NCI-H2081 treated with DMSO at 0.1 percent for 48 hours (cell line): Measurements from ENCODE around the gene MBD3.

Source experiments
- DNase-seq: peaks from one replicate; lab custom pipeline; 2025; lab: John Stamatoyannopoulos, UW

The MBD3 gene

DNA sequence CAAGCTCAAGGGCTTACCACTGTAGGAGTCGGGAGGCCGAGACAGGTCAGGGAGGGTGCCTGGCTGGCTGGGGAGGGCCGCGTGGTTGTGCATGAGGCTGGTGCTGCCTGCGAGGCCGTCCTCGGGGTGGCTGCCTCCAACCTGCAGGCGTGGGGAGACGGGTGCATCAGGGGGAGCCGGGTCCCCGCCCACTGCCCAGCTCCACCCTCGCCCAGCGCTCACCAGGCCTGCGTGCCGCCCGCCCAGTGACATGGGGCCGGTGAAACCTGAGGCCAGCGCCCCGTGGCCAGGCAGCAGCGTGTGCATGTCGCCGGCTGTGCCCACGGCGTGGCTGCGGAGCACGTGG is 26.4 kb upstream of the MBD3 start:
- DNase-seq, result no peak

DNA sequence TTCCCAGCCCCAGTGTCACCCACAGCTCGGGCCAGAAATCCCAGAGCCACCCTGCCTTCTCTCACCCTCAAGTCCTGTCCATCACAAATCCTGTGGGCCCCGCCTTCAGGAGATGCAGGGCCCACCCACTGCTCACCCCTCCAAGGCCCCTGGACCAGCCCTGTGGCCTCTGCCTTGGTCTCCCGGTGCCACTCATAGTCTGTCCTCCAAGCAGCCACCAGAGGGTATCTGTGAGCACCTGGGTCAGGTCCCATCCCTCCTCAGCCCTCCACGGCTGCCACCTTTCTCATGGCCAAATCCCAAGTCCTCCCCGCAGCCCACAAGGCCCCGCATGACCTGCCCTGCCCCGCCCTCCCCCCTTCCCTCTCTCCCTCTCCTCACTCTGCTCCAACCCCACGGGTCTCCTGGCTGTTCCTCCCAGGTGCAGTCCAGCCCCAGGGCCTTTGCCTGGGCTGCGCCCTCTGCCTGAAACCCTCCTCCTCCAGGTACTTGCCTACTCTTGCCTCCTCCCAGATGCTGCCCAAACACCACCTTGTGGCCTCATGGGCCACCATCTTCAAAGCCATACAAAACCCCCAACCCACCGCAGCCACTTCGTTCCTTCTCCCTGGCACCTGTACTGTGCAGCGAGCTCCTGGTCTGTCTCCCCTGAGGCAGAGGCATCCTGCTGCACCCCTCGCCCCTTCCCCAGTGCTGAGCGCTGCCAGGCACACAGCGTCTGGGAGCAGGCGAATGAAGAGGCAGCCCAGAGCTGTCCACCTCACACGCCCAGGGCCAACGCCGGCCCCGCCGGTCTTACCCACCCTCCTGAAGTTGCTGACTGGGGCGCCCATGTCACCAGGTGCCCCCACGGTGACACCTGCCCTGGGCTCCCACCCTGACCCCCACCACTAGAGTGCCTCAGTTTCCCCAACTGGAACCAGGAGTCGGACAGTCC is 25.8 kb upstream of the MBD3 start:
- no peak for DNase-seq

DNA sequence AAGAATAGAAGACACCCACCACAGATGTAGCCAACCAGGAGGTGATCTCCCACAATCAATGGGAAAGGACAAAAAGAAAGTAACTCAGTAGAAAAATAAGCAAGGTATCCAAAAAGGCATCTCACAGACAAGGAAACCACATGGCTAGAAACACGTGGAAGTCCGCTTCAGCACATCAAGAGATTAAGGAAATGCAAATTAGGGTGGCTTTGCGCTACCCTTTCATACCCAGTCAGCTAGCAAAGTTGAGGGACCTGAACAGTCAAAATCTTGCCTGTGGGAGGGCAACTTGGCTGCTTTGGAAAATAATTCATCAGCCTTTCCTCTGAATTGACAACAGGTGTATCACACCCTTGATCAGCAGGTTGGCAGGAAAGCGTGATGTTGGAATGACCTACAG is 24.2 kb upstream of the MBD3 start:
- no peak for DNase-seq

DNA sequence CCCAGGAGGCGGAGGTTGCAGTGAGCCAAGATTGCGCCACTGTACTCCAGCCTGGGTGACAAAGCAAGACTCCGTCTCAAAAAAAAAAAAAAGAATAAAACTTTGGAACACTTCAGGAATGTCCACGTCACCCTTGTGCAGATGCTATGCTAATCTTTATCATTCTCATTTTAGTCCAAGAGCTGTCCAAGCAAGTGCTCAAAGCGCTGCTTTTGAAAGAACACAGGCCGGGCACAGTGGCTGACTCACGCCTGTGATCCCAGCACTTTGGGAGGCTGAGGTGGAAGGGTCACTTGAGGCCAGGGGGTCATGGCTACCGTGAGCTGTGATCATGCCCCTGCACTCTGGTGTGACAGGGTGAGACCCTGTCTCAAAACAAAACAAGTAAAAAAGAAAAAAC is 23.7 kb upstream of the MBD3 start:
- DNase-seq, result no peak

DNA sequence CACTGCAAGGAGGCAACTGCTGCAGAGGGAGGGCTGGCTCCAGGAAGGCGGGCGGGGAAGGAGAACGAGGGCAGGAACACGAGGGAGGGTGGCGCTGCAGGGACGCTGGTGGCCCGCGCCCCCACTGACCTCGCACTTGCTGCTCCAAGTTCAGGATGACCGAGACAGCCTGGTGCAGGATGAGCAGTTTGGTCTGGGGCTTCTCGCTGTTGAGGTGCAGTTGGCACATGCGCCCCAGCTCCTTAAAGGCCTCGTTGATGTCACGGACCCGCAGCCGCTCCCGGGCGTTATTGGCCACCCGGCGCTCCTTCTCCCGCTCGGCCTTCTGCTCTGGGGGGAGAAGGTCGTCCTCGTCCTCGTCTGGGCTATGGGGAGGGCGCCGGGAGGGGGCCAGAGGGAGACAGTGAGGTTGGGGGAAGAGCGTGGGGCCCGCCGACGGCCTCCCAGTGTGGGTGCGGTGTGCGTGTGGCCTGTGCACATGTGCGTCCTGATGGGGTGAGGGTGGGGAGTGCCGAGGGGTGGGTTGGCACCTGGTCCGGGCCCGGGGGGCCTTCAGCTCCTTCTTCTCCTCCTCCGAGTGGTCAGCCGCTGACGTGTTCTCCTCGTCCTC is 22.6 kb upstream of the MBD3 start:
- no peak for DNase-seq

DNA sequence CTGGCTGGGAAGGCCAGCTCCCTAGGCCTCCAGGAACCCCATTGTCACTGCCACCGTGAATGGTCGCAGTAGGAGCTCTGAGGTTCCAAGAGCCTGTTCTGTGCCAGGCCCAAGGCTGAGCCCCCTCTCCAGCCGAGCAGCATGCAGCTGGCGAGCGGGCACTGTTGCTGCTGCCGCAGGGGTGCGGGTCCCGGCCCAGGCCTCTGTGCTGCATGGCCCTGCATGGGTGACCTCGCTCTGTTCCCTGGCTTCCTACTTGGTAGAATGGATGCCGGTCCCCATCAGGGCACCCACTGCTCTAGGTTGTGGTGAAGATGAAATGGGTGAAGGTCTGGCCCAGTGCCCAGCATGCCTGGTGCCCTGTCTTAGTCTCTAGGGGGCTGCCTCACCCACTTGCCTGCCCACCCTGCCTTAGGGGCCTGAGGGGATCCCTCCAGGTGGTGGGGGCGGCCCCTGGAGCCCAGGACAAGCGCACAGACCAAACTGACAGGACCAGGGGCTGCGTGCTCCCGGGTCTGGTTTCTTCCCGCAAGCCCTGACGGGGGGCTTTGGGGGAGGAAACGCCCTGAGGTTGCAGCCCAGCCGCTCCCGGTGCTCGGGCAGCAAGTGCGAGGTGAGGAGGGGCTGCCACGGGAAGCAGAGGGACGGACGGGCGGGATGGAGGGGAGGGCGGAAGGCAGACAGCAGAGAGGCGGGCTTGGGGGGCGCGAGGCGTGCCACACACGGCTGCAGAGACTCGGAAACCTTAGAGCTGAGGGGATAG is 21.3 kb upstream of the MBD3 start:
- DNase-seq, result no peak

DNA sequence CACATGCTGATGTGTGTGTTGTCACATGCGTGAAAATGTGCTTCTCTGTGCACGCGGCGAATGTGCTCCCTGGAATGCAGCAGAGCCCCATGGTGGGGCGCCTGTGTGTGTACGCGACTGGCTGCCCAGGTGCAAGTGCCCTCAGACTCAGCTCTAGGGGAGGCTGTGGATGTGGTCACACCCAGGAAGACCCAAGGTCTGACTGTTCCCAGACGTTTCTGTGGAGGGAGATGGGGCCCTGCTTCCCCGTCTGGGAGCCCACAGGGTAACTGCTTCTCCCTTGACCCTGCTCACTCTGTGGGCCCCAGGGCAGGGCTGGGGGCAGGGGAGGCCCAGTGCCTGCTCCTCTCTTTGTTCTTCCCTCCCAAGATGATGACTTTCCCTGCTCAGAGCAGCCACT is 20.5 kb upstream of the MBD3 start:
- DNase-seq, result no peak

DNA sequence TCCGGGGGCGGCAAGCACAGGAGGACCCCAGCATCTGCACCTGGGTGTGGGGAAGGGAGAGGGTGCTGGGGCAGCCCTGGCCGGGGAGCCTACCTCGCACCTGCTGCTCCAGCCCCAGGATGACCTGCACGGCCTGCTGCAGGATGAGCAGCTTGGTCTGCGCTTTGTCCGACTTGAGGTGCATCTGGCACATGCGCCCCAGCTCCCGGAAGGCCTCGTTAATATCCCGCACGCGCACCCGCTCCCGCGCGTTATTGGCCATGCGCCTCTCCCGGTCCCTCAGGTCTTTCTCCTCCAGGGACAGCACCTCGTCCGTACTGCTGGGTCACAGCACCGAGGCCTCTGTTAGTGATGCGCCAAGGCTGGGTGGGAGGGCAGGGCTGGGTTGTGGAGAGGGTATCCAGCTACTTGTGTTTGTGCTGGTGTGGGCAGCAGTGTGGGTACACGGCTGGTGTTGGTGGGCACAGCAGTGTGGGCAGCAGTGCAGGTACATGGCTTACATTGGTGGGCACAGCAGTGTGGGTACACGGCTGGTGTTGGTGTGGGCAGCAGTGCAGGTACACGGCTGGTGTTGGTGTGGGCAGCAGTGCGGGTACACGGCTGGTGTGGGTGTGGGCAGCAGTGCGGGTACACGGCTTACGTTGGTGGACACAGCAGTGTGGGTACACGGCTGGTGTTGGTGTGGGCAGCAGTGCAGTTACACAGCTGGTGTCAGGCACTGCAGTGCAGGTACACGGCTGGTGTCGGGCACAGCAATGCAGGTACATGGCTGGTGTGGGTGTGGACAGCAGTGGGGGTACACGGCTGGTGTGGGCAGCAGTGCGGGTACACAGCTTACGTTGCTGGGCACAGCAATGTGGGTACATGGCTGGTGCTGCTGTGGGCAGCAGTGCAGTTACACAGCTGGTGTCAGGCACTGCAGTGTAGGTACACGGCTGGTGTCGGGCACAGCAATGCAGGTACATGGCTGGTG is 19.7 kb upstream of the MBD3 start:
- no peak for DNase-seq

DNA sequence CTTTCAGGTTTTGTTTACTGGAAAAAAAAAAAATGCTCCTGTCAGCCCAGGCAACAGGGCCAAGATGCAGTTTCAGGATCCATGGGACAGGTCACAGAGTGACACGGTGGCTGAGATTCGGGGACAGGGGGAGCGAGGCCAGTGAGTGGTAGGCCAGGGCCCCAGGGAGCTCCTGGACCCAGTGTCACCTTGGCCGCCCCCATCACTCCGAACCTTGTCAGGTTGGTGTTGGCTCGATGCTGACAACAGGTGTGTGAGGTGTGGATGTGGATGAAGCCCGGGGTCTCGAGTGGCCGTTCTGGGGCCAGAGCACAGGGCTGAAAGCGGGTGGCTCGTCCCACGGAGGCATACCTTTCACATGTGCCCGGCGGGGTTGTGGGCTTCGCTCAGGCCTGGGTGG is 18.7 kb upstream of the MBD3 start:
- no peak for DNase-seq

DNA sequence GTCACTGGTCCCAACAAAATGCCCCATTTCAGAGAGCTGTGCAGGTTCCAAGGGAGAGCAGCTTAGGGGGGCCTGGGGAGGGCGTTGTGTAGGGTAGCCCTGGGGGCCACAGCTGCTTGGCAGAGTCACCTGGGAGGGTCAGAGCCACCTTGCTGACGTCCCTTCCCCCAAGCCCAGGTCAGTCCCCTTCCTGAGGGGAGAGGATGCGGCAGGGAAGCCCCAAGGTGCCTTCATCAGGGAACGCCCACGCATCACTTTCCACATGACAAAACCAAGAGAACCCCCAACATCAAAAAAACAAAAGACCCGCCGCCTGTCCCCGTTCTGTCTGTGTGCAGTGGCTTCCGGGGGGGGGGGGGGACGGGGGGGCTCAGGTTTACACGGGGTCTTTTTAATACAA is 17.9 kb upstream of the MBD3 start:
- no peak for DNase-seq

DNA sequence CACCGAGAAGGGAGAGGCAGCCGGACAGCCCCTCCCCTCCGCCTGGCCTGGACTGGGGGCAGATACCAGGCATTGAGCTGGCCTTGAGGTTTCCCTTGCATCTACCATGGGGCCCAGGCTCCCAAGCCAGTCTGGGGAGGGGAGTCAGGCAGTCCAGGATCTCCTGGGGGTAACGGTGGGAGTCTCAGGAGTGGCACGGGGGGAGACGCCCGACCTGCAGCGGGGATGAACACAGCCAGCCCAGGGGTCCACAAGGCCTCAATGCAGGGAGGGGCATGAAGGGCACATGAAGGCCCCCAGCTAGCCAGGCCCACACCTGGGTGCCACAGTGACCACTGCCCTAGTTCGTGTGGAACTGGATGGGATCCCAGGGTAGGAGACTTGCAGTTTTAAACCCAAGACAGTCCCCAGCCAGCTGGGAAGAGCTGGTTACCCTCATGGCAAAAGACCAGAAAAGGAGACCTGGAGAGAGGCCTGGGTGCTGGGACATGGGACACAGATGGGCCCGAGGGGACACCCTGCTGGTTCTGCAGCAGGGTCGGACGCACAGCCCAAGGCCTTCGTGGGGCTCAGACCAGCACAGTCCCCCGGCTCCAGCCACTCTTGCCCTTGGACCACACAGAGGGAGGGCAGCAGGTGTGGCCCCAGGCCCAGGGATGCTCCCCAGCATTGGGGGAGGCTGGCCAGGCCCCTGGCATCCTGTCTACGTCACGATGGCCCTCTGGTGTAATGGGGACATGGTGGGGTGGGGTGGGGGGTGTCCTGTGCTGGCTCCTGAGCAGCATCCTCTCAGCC is 17.2 kb upstream of the MBD3 start:
- no peak for DNase-seq

DNA sequence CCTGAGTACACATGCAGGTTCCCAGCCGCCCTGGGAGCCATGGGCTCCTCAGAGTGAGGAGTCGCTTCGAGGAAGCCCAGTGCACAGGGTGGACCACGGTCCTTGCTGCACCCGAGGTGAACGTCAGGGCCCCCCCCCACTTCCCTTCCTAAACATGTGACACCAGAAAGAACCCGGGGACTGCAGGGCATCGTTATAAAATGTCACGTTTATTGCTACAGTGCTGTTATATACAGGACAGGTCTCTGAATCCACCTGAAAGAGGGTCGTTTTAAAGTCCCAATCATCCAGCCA is 16.4 kb upstream of the MBD3 start:
- DNase-seq, result no peak

DNA sequence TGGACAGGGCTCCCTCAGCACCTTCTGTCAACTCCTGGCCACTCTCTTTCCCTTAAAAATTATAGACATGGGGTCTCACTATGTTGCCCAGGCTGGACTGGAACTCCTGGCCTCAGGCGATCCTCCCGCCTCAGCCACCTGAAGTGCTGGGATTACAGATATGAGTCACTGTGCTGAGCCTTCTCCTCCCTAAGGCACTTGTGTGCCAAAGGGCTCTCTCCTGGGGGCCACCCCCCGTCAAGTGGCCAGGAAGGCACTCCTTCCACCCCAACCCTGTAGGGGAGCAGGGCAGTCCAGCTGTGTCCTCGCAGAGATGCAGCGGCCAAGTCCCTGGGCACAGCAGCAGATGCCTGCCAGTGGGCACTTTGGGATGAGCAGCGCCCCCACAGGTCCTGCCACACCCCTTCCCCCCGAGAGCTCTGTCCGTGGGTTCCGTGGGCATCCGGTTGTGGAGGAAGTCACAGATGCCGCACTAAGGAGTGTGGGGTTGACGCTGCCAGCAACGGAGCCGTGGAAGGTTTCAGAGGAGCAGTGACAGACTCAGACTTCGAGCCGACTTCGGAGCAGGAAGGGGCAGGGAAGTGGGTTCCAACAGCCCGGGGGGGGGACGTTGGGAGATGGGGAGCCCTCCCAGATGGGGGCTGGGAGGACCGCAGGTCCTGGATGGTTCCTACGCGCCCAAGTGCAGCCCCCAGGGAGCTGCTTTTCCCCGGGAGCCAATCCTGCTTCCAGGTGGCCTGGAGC is 15.9 kb upstream of the MBD3 start:
- DNase-seq, result no peak

DNA sequence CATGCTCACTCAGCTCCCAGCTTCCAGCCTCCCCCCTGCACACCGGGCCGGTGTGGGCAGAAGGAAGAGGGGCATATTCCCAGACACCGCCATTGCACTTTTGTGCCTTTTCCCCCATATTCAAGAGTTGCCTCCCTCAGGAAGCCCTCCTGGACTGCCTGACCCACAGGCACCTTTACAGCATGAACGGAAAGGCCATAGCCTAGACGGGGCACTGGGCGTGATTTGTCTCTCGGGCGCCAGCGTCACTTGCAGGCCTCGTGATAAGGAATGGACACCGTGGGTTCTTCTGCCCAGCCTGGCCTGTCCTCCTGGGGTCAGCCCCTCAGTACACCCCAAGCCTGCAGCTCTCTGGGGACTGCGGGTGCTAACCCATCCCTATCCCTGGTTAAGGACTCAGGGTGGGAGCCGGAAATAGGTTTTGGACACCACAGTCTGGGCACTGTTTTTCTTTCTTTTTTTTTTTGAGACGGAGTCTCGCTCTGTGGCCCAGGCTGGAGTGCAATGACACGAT is 13.5 kb upstream of the MBD3 start:
- no peak for DNase-seq

DNA sequence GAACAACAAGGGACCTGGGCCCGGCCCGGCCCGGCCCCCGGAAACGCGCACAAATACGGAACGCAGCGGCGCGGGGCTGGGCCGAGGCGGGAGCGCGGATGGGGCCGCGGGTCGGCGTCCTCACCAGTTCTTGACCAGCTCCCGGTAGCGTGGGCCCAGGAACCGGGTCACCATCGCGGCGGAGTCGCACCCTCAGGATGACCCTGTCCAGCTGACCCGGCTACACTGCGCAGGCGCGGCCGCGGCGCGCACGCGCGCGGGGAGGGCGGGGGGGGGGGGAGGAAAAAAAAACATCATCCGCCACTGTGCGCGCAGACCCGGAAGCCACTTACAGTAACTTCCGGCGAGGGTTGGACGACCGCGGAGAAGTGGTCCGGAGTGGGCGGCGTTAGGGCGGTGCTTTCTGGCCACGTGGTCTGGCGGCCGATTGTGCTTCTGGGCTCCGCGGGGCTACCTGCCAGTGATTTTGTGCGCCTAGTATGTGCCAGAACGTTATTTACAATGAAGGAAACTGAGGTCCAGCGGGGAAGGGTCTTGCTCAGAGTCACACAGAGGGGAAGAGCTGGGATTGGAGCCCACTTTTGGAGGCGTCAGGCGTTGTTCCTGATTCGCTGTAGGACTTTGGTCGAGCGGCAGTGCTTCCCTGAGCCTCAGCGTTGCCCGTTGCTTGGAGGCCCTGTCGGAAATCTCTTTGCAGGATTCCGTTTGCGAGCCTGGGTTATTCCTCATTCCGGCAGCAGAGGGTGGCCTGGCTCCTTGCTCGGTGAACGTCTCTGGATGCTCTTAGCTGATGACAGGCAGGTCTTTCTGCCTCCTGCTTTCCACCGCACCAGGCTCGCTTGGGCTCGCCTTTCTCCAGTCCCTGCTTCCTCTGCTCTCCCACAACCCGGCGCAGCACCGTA is 12.8 kb upstream of the MBD3 start, which contains the start of gene UQCR11:
UQCR11 (minus strand) TSS at position 227 of the 902 bp plus-strand sequence; CDS start at position 174, 53 bp downstream.
- peak; percentile 70 for DNase-seq

DNA sequence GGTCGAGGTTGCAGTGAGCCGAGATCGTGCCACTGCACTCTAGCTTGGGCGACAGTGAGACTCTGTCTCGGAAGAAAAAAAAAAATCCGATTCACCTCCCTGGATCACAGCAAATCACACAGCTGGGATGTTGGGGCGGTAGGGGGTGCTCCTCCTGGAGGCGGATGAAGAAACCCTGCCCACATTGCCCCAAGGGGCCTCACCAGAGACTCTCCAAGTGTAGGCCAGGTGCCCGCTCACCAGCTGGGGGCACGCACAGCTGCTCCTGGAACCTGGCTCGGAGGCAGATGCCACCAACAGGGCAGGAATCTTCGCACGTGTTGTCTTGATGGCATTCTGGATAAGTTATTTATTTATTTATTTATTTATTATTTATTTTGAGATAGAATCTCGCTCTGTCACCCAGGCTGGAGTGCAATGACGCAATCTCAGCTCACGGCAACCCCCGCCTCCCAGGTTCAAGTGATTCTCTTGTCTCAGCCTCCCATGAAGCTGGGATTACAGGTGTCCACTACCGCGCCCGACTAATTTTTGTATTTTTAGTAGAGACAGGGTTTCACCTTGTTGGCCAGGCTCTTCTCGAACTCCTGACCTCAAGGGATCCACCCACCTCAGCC is 9.5 kb upstream of the MBD3 start:
- DNase-seq, result no peak

DNA sequence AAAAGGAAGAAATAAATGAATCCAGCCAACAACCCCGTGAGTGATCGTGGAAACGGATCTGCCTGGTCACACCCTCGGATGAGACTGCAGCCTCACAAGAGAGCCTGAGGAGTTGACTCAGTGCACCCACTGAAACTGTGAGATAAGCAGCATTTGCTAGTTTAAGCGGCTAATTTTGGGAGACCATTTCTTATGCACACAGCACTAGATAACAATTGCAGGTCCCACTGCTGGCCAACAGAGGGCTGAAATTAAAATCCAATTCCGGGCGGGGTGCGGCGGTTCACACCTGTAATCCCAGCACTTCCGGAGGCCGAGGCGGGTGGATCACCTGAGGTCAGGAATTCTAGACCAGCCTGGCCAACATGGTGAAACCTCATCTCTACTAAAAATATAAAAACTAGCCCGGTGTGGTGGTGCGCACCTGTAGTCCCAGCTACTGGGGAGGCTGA is 9.0 kb upstream of the MBD3 start:
- no peak for DNase-seq

DNA sequence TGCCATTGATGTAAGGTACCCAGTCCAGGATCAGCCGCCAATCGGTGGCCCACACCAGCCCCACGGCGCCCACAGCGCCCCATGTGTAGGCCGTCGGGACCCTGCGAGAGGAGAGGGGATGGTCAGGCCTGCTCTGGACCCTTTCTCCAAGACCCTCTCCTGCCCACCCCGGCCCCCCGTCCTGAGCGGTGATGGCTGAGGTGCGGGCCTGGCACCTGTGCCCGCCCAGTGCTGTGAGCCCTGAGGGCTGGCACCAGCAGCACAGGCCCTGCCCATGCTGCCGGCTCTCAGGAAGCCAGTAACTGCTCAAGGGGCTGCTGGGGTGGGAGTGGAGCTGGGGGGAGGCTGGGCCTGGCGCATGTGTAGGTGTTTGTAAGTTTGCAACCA is 6.8 kb upstream of the MBD3 start:
- no peak for DNase-seq
